ENCODE data around the gene GTPBP1. TPM values are rescaled to one million over a fixed set of nuclear protein-coding genes. Genes with fewer than 3 reads are reported as not detected.

The GTPBP1 gene
- total RNA-seq, 1 experiment from 2014 or later: 108 TPM

DNA sequence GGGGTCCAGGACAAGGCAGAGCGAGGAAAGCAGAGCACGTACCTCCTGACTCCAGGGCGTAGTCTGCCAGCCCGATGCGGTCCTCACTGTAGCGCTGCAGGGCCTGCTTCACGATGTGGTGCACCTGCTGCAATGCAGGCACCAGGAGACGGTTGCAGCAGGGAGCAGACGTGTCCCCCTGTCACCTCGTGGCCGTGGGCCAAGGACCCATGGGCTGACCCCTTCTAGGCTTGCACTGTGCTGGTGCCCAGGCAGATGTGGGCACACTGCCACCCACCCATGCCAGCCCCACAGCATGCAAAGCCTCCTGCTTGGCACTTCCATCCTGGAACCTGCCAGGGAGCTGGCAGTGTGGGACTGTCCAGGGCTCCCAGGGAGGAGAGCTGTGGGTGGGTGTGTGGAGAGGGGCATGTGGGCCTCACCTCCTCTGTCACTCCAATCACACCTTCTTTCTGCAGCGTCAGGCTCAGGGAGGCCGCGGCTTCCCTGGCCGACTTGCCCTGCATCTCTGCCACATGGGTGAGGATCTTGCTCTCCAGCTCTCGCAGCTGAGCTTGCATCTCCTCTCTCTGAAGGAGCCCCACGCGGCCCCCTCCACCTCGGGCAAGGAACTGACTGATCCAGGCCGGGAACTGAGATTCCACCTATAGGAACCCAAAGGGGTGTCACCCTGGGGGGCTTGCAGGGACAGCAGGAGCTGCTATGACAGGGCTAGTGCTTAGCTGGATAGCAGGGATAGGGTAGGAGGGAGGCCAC, 33.7 kb downstream of the GTPBP1 start:
- no peaks in the 10 kb centered on the region for H3K23me2 ChIP-seq (ENCODE audit: insufficient read length, low read depth, low read length, poor library complexity, severe bottlenecking)
- H2AFZ ChIP-seq (ENCODE audit: low read length): no peak overlapping the region
- H3K4me3 Mint-ChIP-seq: no peak overlapping the region
- H3K4me2 ChIP-seq (ENCODE audit: insufficient read depth, insufficient read length, low read length): no peak overlapping the region
- no peak overlapping the region for H3K4ac ChIP-seq (ENCODE audit: low read depth, low read length)
- H3K79me2 ChIP-seq (ENCODE audit: insufficient read depth, low read length): no peaks in the 10 kb centered on the region
- H3K9me3 Mint-ChIP-seq: no peaks in the 10 kb centered on the region
- H2AK5ac ChIP-seq (ENCODE audit: insufficient read length, low read length): no peak overlapping the region
- no peak overlapping the region for H2BK5ac ChIP-seq (ENCODE audit: insufficient read length, low read length)
- no peaks in the 10 kb centered on the region for H3K27me3 ChIP-seq (ENCODE audit: insufficient read depth, low read length)
- 0 out of 4 replicates have a peak, but pooled peaks cover 0 to 3% of the 10 kb centered on the region in 2 experiments for H3K4me1 Mint-ChIP-seq
- no peak overlapping the region for H4K91ac ChIP-seq (ENCODE audit: insufficient read length, low read depth, low read length)
- H4K20me1 ChIP-seq (ENCODE audit: control insufficient read depth, insufficient read depth, insufficient read length): no peaks in the 10 kb centered on the region
- no peaks in the 10 kb centered on the region for H3K9me3 ChIP-seq (ENCODE audit: control insufficient read depth, low read depth, low read length)
- DNase-seq: no peak
- H3K9ac ChIP-seq (ENCODE audit: extremely low read depth, insufficient read length, low read length): no peak overlapping the region
- H2BK12ac ChIP-seq (ENCODE audit: insufficient read length, low read depth, low read length): no peak overlapping the region
- H3K18ac ChIP-seq (ENCODE audit: insufficient read length, low read depth, low read length): no peak overlapping the region
- H3K27ac ChIP-seq (ENCODE audit: insufficient read length, low read depth, low read length): no peak overlapping the region
- H3K23ac ChIP-seq (ENCODE audit: insufficient read length, low read depth, low read length): no peak overlapping the region
- no CpG with 5 or more reads among the region's 20 CpGs for WGBS (ENCODE audit: extremely low coverage, insufficient read length, low lambda C conversion rate)
- no peak overlapping the region for H3K14ac ChIP-seq (ENCODE audit: insufficient read depth, low read length)
- no peak overlapping the region for H3T11ph ChIP-seq (ENCODE audit: low read length)
- no peak overlapping the region; a peak in 1 of 7 replicates for H3K27ac Mint-ChIP-seq
- no peaks in the 10 kb centered on the region; the same call in 1 of the 2 replicates for H3K27me3 Mint-ChIP-seq (ENCODE audit: low read depth)
- no peak for TF ChIP-seq CTCF (conservative IDR thresholded peaks at IDR 0.05)
- no peak overlapping the region for H2BK15ac ChIP-seq (ENCODE audit: low read depth, low read length)
- H2BK120ac ChIP-seq (ENCODE audit: low read depth, low read length, poor library complexity, severe bottlenecking): no peak overlapping the region
- H3K79me1 ChIP-seq (ENCODE audit: insufficient read depth, low read depth, low read length, poor library complexity, severe bottlenecking): no peaks in the 10 kb centered on the region
- H4K5ac ChIP-seq (ENCODE audit: insufficient read length, low read depth, low read length): no peak overlapping the region
- H3K56ac ChIP-seq (ENCODE audit: insufficient read length, low read depth, low read length): no peak overlapping the region
- H3K36me3 Mint-ChIP-seq (ENCODE audit: insufficient read depth in 1 of 3, low read depth in 3 of 3): peaks cover 10 to 60% (median 26%) of the 10 kb centered on the region in 3 experiments
- H4K8ac ChIP-seq (replicated peaks; ENCODE audit: insufficient read length, low read depth, low read length): no peak overlapping the region
- H2BK20ac ChIP-seq (ENCODE audit: low read depth, low read length, poor library complexity, severe bottlenecking): no peak overlapping the region
- H3K4me1 ChIP-seq (ENCODE audit: insufficient read depth, low read length): no peaks in the 10 kb centered on the region

Data from H9 (cell line).